ENCODE measurements around the gene ATP5F1B. TPM values are rescaled to one million over a fixed set of nuclear protein-coding genes. Genes with fewer than 3 reads are reported as not detected.

The ATP5F1B gene
- total RNA-seq, 1 donor from 2014 or later: 528 TPM

- no peaks in the 10 kb centered on the region for H3K9me3 Mint-ChIP-seq (ENCODE audit: low read depth)
- no peak for DNase-seq (ENCODE audit: low spot score, unreplicated experiment)
- H3K27me3 Mint-ChIP-seq: no peaks in the 10 kb centered on the region
- H3K36me3 Mint-ChIP-seq (ENCODE audit: insufficient read depth): peaks cover 32% of the 10 kb centered on the region
- no peaks in the 10 kb centered on the region for H3K4me1 Mint-ChIP-seq (ENCODE audit: low read depth)
- TF ChIP-seq CTCF (IDR thresholded peaks at IDR 0.05; ENCODE audit: unreplicated experiment): no peak
- no peak overlapping the region for H3K4me3 Mint-ChIP-seq (ENCODE audit: low read depth)
- H3K27ac Mint-ChIP-seq: no peak overlapping the region
These were observed 46.0 kb downstream of the ATP5F1B start for GRCh38 chr12:56599797-56600196.

DNA sequence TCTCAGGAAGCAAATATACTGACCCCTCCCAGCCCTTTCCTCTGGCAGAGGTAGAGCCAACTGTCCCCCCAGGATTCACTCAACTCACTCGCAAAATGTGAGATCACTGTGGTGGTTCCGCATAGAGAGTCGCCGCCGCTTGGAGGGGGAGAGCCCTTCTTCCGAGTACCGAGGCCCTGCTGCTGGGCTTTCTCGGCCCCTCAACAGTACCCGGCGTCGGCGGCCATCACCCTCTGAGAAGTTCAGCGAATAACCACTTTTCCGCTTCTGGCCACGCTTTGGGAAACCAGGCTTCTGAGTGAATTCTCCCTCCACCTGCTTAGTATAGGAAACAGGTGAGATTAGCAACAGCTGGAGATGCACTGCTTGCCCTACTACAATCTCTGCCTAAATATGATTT, 46.7 kb downstream of the ATP5F1B start:
- H3K4me1 Mint-ChIP-seq (ENCODE audit: low read depth): no peaks in the 10 kb centered on the region
- peaks cover 25% of the 10 kb centered on the region for H3K36me3 Mint-ChIP-seq (ENCODE audit: insufficient read depth)
- H3K4me3 Mint-ChIP-seq (ENCODE audit: low read depth): no peak overlapping the region
- no peaks in the 10 kb centered on the region for H3K27me3 Mint-ChIP-seq
- H3K27ac Mint-ChIP-seq: no peak overlapping the region
- TF ChIP-seq CTCF (IDR thresholded peaks at IDR 0.05; ENCODE audit: unreplicated experiment): no peak
- H3K9me3 Mint-ChIP-seq (ENCODE audit: low read depth): no peaks in the 10 kb centered on the region
- no peak for DNase-seq (ENCODE audit: low spot score, unreplicated experiment)

- H3K36me3 Mint-ChIP-seq (ENCODE audit: insufficient read depth): peaks cover 17% of the 10 kb centered on the region
- H3K4me3 Mint-ChIP-seq (ENCODE audit: low read depth): no peak overlapping the region
- H3K4me1 Mint-ChIP-seq (ENCODE audit: low read depth): no peaks in the 10 kb centered on the region
- no peaks in the 10 kb centered on the region for H3K9me3 Mint-ChIP-seq (ENCODE audit: low read depth)
- DNase-seq (ENCODE audit: low spot score, unreplicated experiment): no peak
- no peak for TF ChIP-seq CTCF (IDR thresholded peaks at IDR 0.05; ENCODE audit: unreplicated experiment)
- H3K27ac Mint-ChIP-seq: peak overlapping the region; percentile 53
- H3K27me3 Mint-ChIP-seq: no peaks in the 10 kb centered on the region
These were observed 49.0 kb downstream of the ATP5F1B start for GRCh38 chr12:56596815-56597214.

GRCh38 chr12:56593909-56594621, 51.7 kb downstream of the ATP5F1B start:
- no peaks in the 10 kb centered on the region for H3K27me3 Mint-ChIP-seq
- no peak overlapping the region for H3K4me3 Mint-ChIP-seq (ENCODE audit: low read depth)
- peak; percentile 79 for TF ChIP-seq CTCF (IDR thresholded peaks at IDR 0.05; ENCODE audit: unreplicated experiment)
- H3K9me3 Mint-ChIP-seq (ENCODE audit: low read depth): no peaks in the 10 kb centered on the region
- H3K27ac Mint-ChIP-seq: peak overlapping the region; percentile 75
- peak; percentile 45 for DNase-seq (ENCODE audit: low spot score, unreplicated experiment)
- peaks cover 1% of the 10 kb centered on the region for H3K4me1 Mint-ChIP-seq (ENCODE audit: low read depth)
- peaks cover 7% of the 10 kb centered on the region for H3K36me3 Mint-ChIP-seq (ENCODE audit: insufficient read depth)

DNA sequence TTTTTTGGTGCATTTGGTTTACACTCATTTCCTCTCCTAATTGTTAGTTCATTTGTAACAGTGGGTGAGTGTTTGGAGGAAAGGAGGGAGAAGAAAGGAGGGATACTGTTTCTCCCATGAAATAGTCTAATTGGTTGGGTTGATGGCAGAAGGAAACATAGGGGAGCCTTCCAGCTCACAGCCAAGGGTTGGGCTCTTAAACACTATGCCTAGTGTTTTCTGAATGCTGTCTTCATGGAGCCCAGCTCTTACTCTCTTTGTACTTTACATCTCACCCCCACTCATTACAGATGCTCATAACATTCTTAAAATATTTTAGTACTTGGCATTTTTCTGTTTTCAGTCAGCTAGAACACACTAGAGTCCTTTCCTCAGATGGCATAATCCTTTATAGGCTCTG, 53.8 kb downstream of the ATP5F1B start:
- peaks cover 17% of the 10 kb centered on the region for H3K36me3 Mint-ChIP-seq (ENCODE audit: insufficient read depth)
- H3K27ac Mint-ChIP-seq: peak overlapping the region; percentile 45
- no peaks in the 10 kb centered on the region for H3K9me3 Mint-ChIP-seq (ENCODE audit: low read depth)
- no peak for TF ChIP-seq CTCF (IDR thresholded peaks at IDR 0.05; ENCODE audit: unreplicated experiment)
- peaks cover 1% of the 10 kb centered on the region for H3K4me1 Mint-ChIP-seq (ENCODE audit: low read depth)
- no peak overlapping the region for H3K4me3 Mint-ChIP-seq (ENCODE audit: low read depth)
- no peak for DNase-seq (ENCODE audit: low spot score, unreplicated experiment)
- H3K27me3 Mint-ChIP-seq: no peaks in the 10 kb centered on the region
